ENCODE results near the gene RERG. TPM values are rescaled to one million over a fixed set of nuclear protein-coding genes. Genes with fewer than 3 reads are reported as not detected.
"Not testable (repeated sequence)": the region's sequence is repeated elsewhere in the genome, so short reads cannot be mapped to it uniquely, and the experiment has no call there.

The RERG gene
- total and polyA plus RNA-seq, 2 of the 4 experiments (the other 2 are of a cell fraction), result not detected

DNA sequence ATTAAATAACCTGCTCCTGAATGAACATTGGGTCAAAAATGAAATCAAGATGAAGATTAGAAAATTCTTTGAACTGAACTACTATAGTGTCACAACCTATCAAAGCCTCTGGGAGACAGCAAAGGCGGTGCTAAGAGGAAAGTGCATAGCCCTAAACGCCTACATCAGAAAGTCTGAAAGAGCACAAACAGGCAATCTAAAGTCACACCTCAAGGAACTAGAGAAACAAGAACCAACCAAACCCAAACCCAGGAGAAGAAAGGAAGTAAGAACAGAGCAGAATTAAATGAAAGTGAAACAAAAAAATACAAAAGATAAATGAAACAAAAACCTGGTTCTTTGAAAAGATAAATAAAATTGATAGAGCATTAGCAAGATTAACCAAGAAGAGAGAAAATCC, 143.5 kb downstream of the RERG start:
- intact Hi-C loops (cut with micrococcal nuclease); CTCF ChIA-PET; H2AK5ac ChIP-seq (ENCODE audit: low read depth, low read length); H3K9ac ChIP-seq (ENCODE audit: low read depth, low read length); H3K23ac ChIP-seq (ENCODE audit: low read depth, low read length); DNase-seq; H2AFZ ChIP-seq (replicated peaks; ENCODE audit: low read length, poor library complexity); H3K14ac ChIP-seq (replicated peaks; ENCODE audit: low read depth, low read length); H3K18ac ChIP-seq (ENCODE audit: low read depth, low read length); H3K9me1 ChIP-seq (ENCODE audit: insufficient read depth, low read length); H3K4ac ChIP-seq (ENCODE audit: low read depth, low read length); H4K5ac ChIP-seq (ENCODE audit: low read depth, low read length); ATAC-seq (ENCODE audit: low read depth); H3K36me3 ChIP-seq (ENCODE audit: control insufficient read depth, insufficient read depth, low read length); H3K79me1 ChIP-seq (ENCODE audit: low read depth in 1 of 2, low read length in 2 of 2); H3K27ac ChIP-seq (ENCODE audit: insufficient read depth, low read length); H3K9me3 ChIP-seq (ENCODE audit: control insufficient read depth, insufficient read depth, low read length); H3K4me1 ChIP-seq (ENCODE audit: control insufficient read depth, insufficient read depth, low read length); H2BK120ac ChIP-seq (ENCODE audit: low read depth, low read length); H3K27me3 ChIP-seq (ENCODE audit: control insufficient read depth, insufficient read depth, low read length); in situ Hi-C loops (cut with MboI; ENCODE audit: low sequenced_read_pairs); H4K8ac ChIP-seq (ENCODE audit: low read depth in 2 of 2, low read length in 2 of 2); dilution Hi-C loops (cut with HindIII; ENCODE audit: low sequenced_read_pairs, unreplicated experiment); BruUV-seq (replicated peaks); H3K56ac ChIP-seq (ENCODE audit: extremely low read depth, insufficient read depth, low read length); H2BK20ac ChIP-seq (ENCODE audit: low read depth, low read length); H4K20me1 ChIP-seq (ENCODE audit: insufficient read depth, low read length); POLR2A ChIA-PET (ENCODE audit: unreplicated experiment); H4K91ac ChIP-seq (ENCODE audit: insufficient read depth, low read depth, low read length); H3K4me2 ChIP-seq (ENCODE audit: low read depth, low read length); H2BK15ac ChIP-seq (ENCODE audit: low read depth, low read length); H3K4me3 ChIP-seq (ENCODE audit: insufficient read depth, low read depth, low read length); H2AK9ac ChIP-seq (replicated peaks; ENCODE audit: low read depth, low read length, poor library complexity); H2BK5ac ChIP-seq (ENCODE audit: low read depth, low read length, poor library complexity, severe bottlenecking): not testable (repeated sequence)
- no CpG with 5 or more reads among the region's 2 CpGs for WGBS, 2 experiments (ENCODE audit: extremely low coverage in 2 of 2, insufficient read length in 1 of 2)

Measured in IMR-90 (cell line).